ENCODE data around the gene GRM8.

DNA sequence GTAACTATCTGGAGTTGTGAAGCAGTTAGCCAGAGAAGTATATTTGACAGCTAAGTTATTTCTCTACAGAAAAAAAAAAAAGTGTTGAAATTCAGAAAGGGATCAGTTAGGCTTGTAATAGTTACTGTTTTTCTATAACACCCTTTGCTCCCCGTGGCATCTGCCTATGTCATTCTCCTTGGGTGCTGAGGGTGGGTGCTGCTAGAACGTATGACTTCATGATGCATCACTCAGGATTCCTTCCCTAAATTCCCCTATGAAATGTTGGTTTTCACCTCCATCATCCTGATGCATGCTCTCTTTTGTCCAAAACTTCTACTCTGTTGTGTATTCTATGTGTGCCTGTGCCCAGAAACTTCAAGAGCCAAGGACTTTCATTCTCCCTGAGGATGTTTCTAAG lies 536.4 kb downstream of the GRM8 start:
- TF ChIP-seq, protein P1, sequence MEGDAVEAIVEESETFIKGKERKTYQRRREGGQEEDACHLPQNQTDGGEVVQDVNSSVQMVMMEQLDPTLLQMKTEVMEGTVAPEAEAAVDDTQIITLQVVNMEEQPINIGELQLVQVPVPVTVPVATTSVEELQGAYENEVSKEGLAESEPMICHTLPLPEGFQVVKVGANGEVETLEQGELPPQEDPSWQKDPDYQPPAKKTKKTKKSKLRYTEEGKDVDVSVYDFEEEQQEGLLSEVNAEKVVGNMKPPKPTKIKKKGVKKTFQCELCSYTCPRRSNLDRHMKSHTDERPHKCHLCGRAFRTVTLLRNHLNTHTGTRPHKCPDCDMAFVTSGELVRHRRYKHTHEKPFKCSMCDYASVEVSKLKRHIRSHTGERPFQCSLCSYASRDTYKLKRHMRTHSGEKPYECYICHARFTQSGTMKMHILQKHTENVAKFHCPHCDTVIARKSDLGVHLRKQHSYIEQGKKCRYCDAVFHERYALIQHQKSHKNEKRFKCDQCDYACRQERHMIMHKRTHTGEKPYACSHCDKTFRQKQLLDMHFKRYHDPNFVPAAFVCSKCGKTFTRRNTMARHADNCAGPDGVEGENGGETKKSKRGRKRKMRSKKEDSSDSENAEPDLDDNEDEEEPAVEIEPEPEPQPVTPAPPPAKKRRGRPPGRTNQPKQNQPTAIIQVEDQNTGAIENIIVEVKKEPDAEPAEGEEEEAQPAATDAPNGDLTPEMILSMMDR (tag by site-specific recombination; IDR thresholded peaks at IDR 0.05): no peak
- TF ChIP-seq ZNF133 (tag by site-specific recombination; IDR thresholded peaks at IDR 0.05): no peak
- TF ChIP-seq KLF10 (tag by site-specific recombination; IDR thresholded peaks at IDR 0.05): no peak
- no peak for TF ChIP-seq ZBTB1 (tag by site-specific recombination; IDR thresholded peaks at IDR 0.05)
- TF ChIP-seq, protein P2, sequence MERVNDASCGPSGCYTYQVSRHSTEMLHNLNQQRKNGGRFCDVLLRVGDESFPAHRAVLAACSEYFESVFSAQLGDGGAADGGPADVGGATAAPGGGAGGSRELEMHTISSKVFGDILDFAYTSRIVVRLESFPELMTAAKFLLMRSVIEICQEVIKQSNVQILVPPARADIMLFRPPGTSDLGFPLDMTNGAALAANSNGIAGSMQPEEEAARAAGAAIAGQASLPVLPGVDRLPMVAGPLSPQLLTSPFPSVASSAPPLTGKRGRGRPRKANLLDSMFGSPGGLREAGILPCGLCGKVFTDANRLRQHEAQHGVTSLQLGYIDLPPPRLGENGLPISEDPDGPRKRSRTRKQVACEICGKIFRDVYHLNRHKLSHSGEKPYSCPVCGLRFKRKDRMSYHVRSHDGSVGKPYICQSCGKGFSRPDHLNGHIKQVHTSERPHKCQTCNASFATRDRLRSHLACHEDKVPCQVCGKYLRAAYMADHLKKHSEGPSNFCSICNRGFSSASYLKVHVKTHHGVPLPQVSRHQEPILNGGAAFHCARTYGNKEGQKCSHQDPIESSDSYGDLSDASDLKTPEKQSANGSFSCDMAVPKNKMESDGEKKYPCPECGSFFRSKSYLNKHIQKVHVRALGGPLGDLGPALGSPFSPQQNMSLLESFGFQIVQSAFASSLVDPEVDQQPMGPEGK (tag by site-specific recombination; IDR thresholded peaks at IDR 0.05): no peak
- TF ChIP-seq REPIN1 (tag by site-specific recombination; IDR thresholded peaks at IDR 0.05; ENCODE audit: low read depth): no peak
- TF ChIP-seq ZNF830 (tag by site-specific recombination; IDR thresholded peaks at IDR 0.05; ENCODE audit: low read depth): no peak
